Keratinocyte (primary cell): ENCODE results near the gene CYP1A2.

Experiments
- EZH2 ChIP-seq: IDR thresholded peaks from one replicate; pipeline ENCODE4 v1.6.1; 2012; ENCODE audit warnings: inconsistent platforms, mild to moderate bottlenecking, low read length, moderate library complexity
- TF ChIP-seq, protein P1 (sequence below), 3 experiments: IDR thresholded peaks in 1 of 3; conservative IDR thresholded peaks in 1 of 3; optimal IDR thresholded peaks in 1 of 3; 2 replicates in 2 of 3; 3 replicates in 1 of 3; pipeline versions ENCODE3 to v1.5.1; 2011; ENCODE audit warnings: low read length in 3 of 3, mild to moderate bottlenecking in 3 of 3, moderate library complexity in 2 of 3, control low read depth in 1 of 3, inconsistent platforms in 1 of 3; ENCODE audit not compliant: insufficient read depth in 2 of 3; ENCODE audit errors: extremely low read depth in 1 of 3

DNA sequence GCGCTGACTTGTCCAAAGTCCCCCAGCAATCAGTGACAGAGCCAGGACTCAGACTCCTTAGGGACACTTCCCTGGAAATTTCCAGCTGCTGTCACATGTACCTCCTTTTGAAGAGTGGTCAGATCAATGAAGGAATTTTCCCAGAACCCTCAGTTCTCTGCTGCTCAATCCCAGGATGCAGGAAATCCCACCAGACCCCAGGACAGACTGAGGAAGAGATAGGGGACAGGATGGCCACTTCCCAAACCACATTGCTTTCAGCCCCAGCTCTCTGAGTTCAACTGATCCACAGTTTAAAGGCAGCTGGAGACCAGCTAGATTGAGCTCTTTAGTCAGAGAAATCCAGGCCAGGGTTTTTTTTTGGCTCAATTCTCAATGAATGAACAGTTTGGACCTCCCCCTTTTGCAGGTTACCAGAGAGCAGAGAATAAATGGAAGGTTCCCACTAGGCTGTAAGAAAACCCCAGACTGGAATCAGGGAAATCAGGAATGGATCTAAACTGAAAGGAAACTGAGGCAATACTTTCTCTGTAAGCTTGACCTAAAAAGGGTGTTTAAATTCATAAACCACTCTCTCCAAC is 24.8 kb upstream of the CYP1A2 start:
- TF ChIP-seq, protein P1, sequence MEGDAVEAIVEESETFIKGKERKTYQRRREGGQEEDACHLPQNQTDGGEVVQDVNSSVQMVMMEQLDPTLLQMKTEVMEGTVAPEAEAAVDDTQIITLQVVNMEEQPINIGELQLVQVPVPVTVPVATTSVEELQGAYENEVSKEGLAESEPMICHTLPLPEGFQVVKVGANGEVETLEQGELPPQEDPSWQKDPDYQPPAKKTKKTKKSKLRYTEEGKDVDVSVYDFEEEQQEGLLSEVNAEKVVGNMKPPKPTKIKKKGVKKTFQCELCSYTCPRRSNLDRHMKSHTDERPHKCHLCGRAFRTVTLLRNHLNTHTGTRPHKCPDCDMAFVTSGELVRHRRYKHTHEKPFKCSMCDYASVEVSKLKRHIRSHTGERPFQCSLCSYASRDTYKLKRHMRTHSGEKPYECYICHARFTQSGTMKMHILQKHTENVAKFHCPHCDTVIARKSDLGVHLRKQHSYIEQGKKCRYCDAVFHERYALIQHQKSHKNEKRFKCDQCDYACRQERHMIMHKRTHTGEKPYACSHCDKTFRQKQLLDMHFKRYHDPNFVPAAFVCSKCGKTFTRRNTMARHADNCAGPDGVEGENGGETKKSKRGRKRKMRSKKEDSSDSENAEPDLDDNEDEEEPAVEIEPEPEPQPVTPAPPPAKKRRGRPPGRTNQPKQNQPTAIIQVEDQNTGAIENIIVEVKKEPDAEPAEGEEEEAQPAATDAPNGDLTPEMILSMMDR (optimal IDR thresholded peaks at IDR 0.05 in 1 of 3, IDR thresholded peaks at IDR 0.05 in 1 of 3, conservative IDR thresholded peaks at IDR 0.05 in 1 of 3; ENCODE audit: extremely low read depth in 1 of 3, insufficient read depth in 2 of 3, low read length in 3 of 3) = no peak
- TF ChIP-seq EZH2 = no peak
